ENCODE data around the gene TCF3.

DNA sequence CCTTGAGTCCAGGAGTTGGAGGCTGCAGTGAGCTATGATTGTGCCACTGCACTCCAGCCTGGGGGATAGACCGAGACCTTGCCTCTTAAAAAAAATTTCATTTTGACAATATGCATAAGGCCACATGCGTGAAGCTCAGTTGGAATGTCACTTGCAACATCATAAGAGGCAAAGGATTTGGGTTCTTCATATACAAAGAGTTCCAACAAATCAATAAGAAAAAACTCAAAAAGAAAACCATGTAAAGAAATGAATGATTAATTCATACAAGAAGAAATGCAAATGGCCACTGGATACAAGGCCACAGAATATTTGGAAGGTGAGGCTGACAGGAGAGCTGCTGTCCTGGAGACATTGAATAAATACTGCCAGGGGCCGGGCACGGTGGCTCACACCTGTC, 9.6 kb upstream of the TCF3 start:
- TF ChIP-seq YY1 (IDR thresholded peaks at IDR 0.05; ENCODE audit: low read depth, low read length) (no peak), KDM5A (IDR thresholded peaks at IDR 0.05; ENCODE audit: low read length) (no peak), ZNF274 (IDR thresholded peaks at IDR 0.05; ENCODE audit: borderline replicate concordance, extremely low read depth, low read length) (no peak), RFX5 (IDR thresholded peaks at IDR 0.05; ENCODE audit: borderline replicate concordance, low read depth, low read length) (no peak), SRF (IDR thresholded peaks at IDR 0.05; ENCODE audit: low read depth, low read length) (no peak), POLR2A (IDR thresholded peaks at IDR 0.05; ENCODE audit: control extremely low read depth in 1 of 2, low read depth in 2 of 2, low read length in 2 of 2) (no peak)
- TF ChIP-seq, protein P1, sequence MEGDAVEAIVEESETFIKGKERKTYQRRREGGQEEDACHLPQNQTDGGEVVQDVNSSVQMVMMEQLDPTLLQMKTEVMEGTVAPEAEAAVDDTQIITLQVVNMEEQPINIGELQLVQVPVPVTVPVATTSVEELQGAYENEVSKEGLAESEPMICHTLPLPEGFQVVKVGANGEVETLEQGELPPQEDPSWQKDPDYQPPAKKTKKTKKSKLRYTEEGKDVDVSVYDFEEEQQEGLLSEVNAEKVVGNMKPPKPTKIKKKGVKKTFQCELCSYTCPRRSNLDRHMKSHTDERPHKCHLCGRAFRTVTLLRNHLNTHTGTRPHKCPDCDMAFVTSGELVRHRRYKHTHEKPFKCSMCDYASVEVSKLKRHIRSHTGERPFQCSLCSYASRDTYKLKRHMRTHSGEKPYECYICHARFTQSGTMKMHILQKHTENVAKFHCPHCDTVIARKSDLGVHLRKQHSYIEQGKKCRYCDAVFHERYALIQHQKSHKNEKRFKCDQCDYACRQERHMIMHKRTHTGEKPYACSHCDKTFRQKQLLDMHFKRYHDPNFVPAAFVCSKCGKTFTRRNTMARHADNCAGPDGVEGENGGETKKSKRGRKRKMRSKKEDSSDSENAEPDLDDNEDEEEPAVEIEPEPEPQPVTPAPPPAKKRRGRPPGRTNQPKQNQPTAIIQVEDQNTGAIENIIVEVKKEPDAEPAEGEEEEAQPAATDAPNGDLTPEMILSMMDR (IDR thresholded peaks at IDR 0.05; ENCODE audit: control extremely low read depth in 1 of 3, insufficient read depth in 1 of 3, low read depth in 1 of 3, low read length in 3 of 3) = no peak

Data from H1 (cell line).